Skeletal muscle cell (primary cell): ENCODE results near the gene MDP1.

Experiments
- DNase-seq: peaks from one replicate; pipeline ENCODE4 v3.0.0-alpha.2; 2010; ENCODE audit warnings: low read depth
- H3K4me3 ChIP-seq: 2 replicates; pipeline ENCODE4 v1.5.1; 2011; ENCODE audit warnings: low read depth, mild to moderate bottlenecking, control low read depth, low read length, moderate library complexity

MDP1 gene

GRCh38 chr14:24171422-24172260 lies 44.2 kb downstream of the MDP1 start, which contains the start of gene REC8:
TSS of gene REC8 (plus strand) at chr14:24172080. CDS start at chr14:24172553, 473 bp downstream.
- no peak for DNase-seq
- H3K4me3 ChIP-seq = peak within 1 kb of the TSS; percentile 30

GRCh38 chr14:24167469-24168114 lies 48.3 kb downstream of the MDP1 start:
- no peak for DNase-seq
- no peak overlapping the region for H3K4me3 ChIP-seq

DNA sequence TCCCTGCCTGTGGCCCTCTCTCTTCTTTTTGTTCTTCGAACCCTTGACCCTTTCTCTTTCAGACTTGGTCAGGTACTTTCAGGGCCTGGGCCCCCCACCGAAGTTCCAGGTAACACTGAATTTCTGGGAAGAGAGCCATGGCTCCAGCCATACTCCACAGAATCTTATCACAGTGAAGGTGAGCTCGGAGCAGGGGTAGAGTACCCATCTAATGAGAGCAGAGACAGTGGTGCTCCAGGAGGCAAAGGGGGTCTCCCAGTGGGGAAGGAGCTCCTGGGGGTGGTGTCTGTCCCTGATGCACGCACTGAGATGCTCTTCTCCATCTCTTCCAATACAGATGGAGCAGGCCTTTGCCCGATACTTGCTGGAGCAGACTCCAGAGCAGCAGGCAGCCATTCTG lies 50.1 kb downstream of the MDP1 start:
- no peak overlapping the region for H3K4me3 ChIP-seq
- no peak for DNase-seq

DNA sequence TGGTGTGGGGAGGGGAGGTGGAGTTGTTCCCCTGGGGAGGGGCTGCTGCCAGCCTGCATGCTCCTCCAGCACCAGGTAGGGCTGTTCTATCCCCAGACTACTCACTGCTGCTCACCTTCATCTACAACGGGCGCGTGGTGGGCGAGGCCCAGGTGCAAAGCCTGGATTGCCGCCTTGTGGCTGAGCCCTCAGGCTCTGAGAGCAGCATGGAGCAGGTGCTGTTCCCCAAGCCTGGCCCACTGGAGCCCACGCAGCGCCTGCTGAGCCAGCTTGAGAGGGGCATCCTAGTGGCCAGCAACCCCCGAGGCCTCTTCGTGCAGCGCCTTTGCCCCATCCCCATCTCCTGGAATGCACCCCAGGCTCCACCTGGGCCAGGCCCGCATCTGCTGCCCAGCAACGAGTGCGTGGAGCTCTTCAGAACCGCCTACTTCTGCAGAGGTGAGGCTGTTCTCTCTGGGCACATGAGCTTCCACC lies 51.3 kb downstream of the MDP1 start:
- no peak for DNase-seq

More for the DNA sequence above, 51.3 kb downstream of the MDP1 start:
- H3K4me3 ChIP-seq = no peak overlapping the region
